ENCODE results near the gene STON2.

STON2 gene

GRCh38 chr14:81331229-81332021 lies 68.7 kb downstream of the STON2 start:
- no peak for DNase-seq

- no peak for DNase-seq
Observed at GRCh38 chr14:81330619-81331122, 69.5 kb downstream of the STON2 start.

DNA sequence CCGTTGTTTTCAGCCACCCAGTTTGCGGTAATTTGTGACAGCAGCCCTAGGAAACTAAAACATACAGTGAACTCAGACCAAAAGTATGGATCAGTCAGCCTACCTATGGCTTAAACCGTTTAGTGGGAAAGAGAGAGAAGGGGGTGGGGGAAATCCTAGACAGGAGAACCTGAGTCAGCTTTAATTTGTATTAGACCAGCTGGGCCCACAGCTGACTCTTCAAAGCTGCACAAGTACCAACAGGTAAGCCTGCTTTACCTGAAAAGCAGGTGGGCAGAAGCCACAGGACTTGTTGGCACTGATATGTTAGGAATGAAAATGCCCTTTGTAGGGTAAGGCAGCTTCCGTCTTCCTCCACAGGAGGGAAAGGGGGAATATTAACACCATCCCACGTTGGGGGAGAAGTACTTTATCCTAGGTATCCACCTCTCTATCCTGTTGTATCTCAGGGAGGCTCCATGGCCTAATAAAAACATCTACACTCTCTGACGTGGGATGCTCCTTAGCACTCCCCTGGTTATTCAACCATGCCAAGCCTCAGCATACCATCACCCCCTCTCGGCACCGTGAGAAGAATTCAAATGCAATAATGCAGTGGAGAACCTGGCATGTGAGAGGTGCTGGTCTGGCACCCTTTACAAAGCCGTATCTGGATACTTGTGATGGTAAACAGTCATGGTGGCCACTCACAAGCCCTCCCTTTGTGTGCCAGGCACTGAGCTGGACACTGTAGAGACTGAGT lies 70.3 kb downstream of the STON2 start:
- DNase-seq, result no peak

- DNase-seq, result no peak
Observed at GRCh38 chr14:81326451-81326850, 73.7 kb downstream of the STON2 start.

- peak; percentile 27 for DNase-seq
Observed at GRCh38 chr14:81324011-81324410, 76.1 kb downstream of the STON2 start.

DNA sequence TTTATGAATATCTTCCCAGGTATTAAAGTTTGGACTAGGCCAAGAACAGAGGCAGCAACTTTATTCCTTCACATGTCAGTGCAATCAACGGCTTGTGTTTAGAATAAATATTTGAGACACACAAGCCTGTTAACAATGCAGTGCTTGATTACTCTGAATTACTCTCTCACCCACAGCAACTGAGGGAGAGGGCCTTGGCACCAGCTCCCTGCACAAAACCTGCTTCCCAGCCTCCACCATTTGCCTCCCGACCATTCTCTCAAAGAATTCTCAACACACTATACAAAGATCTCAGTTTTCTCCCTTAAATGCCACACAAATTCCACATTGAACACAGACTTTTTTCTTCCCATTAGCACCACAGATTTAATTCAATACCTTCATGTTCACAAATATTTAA lies 77.0 kb downstream of the STON2 start:
- DNase-seq, result no peak

DNA sequence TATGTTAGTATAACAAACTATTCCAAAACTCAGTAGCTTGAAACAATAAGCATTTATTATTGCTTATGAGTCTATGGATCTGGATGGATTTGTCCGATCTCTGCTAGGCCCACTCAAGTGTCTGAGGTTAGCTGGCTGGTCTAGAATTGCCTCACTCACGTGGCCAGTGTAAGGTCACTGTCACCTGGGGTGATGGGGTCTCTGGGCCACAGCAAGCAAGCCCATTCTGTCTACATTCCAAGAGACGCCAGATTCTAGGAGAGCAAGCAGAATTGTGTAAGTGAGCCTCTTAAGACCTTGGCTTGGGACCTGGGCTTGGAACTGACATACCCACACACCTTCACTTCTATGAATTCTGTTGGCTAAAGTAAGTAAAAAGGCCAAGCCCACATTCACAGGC lies 80.2 kb downstream of the STON2 start:
- no peak for DNase-seq

DNA sequence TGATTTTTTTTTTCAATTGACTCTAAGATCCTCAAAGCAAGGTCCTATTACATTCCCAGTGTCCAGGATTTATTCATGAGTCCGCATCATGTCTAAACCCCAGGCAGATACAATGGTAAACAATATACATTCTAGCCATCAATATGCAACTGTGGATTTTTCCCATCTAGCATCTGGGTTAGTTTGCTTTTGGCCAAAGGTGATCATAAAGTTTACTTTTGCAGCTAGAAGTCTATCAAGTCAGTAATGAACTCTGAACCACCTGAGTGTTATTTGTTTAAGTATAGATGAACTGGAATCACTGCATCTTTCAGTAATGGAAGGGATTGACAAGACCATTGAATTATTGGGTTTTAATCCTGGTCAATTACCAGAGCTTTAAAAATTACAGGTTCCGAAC lies 80.8 kb downstream of the STON2 start:
- DNase-seq, result no peak

GRCh38 chr14:81315341-81315740 lies 84.8 kb downstream of the STON2 start:
- no peak for DNase-seq

- no peak for DNase-seq
Observed at GRCh38 chr14:81314443-81315175, 85.5 kb downstream of the STON2 start.

DNA sequence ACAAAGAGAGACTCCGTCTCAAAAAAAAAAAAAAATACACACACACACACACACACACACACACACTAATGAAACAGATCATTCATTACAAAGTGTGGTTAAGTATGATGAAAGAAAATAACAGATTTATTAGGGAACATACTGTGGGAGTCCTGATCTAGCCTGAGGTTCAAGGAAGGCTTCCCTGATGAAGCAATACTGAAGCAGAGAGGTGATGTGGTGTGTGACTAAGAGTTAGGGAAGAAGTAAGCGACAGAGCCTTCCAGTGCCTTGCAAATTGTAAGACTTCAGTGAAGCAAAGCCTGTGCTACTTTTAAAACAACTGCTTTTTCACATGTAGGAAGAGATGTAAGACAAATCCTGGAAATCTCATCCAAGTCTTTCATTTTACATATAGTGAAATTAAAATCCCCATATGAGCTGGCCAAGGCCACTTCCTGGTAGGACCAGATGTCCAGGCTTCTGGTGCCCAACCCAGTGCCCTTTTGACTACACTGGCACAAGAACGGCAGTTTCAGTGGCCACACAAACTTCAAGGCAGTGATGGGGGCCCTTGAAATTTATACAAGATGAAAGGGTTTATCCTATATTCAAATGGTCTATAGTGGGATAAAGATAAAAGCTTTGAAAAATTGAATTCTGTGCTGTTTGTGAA lies 86.2 kb downstream of the STON2 start:
- no peak for DNase-seq

- DNase-seq, result no peak
Observed at GRCh38 chr14:81313200-81313599, 86.9 kb downstream of the STON2 start.

DNA sequence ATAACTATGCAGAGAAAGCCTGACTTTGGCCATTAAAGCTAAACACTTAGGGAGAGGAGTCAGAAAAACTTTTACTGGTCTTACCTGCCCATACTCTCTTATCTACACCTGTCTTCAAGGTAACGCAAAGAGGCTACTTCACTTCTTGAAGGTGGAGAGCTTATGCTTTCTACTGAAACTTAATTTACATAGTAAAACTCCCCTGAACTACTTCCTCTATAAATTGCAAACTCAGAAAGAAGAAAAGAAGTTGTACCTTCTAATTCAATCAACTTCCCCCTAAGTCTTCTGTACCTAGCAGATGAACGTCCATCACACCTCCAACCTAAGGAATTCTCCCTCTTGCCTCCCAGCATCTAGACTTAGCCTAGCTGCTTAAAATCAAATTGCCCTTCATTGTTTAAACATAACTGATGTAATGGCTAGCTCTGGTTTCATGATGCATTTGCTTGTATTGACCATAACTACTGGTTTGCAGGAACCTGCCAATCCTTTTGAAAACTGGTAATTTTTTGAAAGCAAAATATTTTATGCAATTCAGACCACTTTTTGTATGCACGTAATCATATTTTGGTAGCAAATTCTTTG lies 87.7 kb downstream of the STON2 start:
- no peak for DNase-seq

DNA sequence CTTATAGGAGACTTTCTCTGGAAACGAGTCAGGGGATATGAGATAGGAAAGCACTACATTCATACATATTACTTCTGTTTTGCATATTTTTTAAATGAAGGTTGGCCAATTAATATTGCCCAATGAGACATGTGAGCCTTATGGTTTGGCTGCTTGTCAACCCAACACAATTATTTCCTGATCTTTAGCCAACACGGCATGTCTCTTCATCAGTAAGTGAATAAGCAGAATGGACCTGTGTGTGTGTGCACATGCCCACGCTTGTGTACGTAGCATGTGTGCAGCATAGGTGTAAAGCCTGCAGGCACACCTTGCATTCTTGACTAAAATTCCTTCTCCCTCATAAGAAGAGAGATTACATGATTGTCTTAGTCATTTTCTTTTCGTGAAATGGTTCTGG lies 88.3 kb downstream of the STON2 start:
- no peak for DNase-seq

- DNase-seq, result no peak
Observed at GRCh38 chr14:81311141-81311540, 89.0 kb downstream of the STON2 start.

GRCh38 chr14:81310606-81311005 lies 89.5 kb downstream of the STON2 start:
- no peak for DNase-seq

DNA sequence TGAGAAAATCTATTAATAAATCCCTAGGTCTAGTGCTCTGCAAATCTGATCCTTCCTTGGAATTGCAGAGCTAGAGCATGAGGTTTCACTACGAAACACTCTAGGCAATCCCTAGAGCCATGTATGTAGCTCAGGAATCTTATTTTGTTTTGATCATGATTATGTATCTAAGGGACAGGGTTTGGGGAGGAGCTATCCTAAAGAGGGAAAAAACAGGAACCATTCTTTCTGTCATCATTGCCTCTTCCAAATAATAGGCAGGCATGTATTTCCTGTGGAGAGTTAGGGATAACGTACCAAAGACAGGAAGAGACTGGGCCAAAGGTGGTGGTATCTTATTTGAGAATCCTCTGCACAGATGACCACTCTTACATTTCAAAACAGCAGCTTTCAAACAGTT lies 90.6 kb downstream of the STON2 start:
- DNase-seq, result no peak

- no peak for DNase-seq
Observed at GRCh38 chr14:81305743-81306142, 94.4 kb downstream of the STON2 start.

DNA sequence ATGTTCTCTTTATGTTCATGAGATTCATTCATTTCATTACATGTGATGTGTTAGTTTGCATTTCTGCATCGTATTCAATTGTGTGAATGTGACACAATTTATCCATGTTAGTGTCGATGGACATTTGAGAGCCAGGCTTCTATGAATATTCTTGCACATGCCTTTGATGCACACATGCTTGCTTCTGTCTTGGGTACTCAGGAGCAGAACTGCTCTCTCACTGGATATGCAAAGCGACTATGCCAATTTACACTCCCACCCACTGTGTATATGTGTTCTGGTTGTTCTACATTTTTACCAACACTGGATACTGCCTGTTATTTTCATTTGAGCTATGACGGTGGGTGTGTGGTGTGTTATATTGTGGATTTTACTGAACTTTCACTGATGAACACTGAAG lies 95.1 kb downstream of the STON2 start:
- DNase-seq, result no peak

GRCh38 chr14:81303258-81303935 lies 96.7 kb downstream of the STON2 start:
- no peak for DNase-seq

- no peak for DNase-seq
Observed at GRCh38 chr14:81302638-81303037, 97.5 kb downstream of the STON2 start.

DNA sequence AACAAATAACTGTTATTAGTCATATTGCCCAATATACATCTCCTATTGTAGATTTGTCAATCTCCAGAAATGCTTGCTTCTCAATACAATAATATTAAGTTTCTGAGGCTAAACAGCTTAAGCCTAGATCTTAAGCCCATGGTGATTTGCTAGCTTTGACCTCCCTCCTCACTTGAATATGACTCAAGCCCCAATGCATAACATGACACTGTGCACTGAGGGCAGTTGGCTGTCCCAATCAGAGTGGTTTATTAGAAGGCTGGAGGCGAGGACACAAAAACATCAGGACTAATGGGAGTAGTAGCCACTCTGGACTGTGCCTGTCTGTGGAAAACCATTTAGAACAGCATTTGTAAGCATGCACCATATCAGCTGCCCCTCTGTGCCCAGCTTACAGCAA lies 98.3 kb downstream of the STON2 start:
- no peak for DNase-seq

Data from left hindlimb (tissue), 1 donor.